Trophoblast cell (in vitro differentiated cells and primary cell): Measurements from ENCODE around the gene GALNT9.

Experiments used
- DNase-seq, 2 donors: peaks; one replicate each; pipeline ENCODE4 v3.0.0-alpha.2; 2016
- H2AFZ ChIP-seq: 2 replicates; pipeline ENCODE4 v1.6.1; 2013; ENCODE audit warnings: low read length, moderate library complexity, mild to moderate bottlenecking; ENCODE audit not compliant: insufficient read depth, poor library complexity
- H2AK5ac ChIP-seq: 2 replicates; pipeline ENCODE4 v1.6.1; 2013; ENCODE audit warnings: mild to moderate bottlenecking, low read length
- H2BK120ac ChIP-seq: 2 replicates; pipeline ENCODE4 v1.6.1; 2013; ENCODE audit warnings: low read length, mild to moderate bottlenecking, moderate library complexity; ENCODE audit not compliant: insufficient read depth, poor library complexity
- H2BK12ac ChIP-seq: 2 replicates; pipeline ENCODE4 v1.6.1; 2013; ENCODE audit warnings: mild to moderate bottlenecking, low read length, moderate library complexity
- H2BK5ac ChIP-seq: 2 replicates; pipeline ENCODE4 v1.6.1; 2013; ENCODE audit warnings: low read length, low read depth, moderate library complexity, mild to moderate bottlenecking; ENCODE audit not compliant: poor library complexity
- H3K14ac ChIP-seq: 2 replicates; pipeline ENCODE4 v1.6.1; 2013; ENCODE audit warnings: mild to moderate bottlenecking, low read length
- H3K18ac ChIP-seq: 2 replicates; pipeline ENCODE4 v1.6.1; 2013; ENCODE audit warnings: mild to moderate bottlenecking, low read length
- H3K23ac ChIP-seq: 2 replicates; pipeline ENCODE4 v1.6.1; 2013; ENCODE audit warnings: low read length
- H3K27ac ChIP-seq: 2 replicates; pipeline ENCODE4 v1.5.1; 2013; ENCODE audit warnings: low read depth, mild to moderate bottlenecking, inconsistent platforms, low read length, moderate library complexity
- H3K27me3 ChIP-seq: 2 replicates; pipeline ENCODE4 v1.6.1; 2013; ENCODE audit warnings: inconsistent platforms, mild to moderate bottlenecking, low read length, moderate library complexity; ENCODE audit not compliant: insufficient read depth
- H3K36me3 ChIP-seq, 2 experiments: 1 replicate in 1 of 2; 2 replicates in 1 of 2; pipeline ENCODE4 v1.6.1; 2013; ENCODE audit warnings: low read length in 2 of 2, mild to moderate bottlenecking in 2 of 2, moderate library complexity in 1 of 2; ENCODE audit not compliant: insufficient read depth in 2 of 2, control insufficient read depth in 1 of 2
- H3K4ac ChIP-seq: 2 replicates; pipeline ENCODE4 v1.6.1; 2013; ENCODE audit warnings: low read depth, mild to moderate bottlenecking, low read length, moderate library complexity
- H3K4me1 ChIP-seq, 2 experiments: 1 replicate in 1 of 2; 2 replicates in 1 of 2; pipeline ENCODE4 v1.6.1; 2013; ENCODE audit warnings: low read length in 2 of 2, mild to moderate bottlenecking in 2 of 2, moderate library complexity in 1 of 2; ENCODE audit not compliant: insufficient read depth in 2 of 2, control insufficient read depth in 1 of 2
- H3K4me2 ChIP-seq: 2 replicates; pipeline ENCODE4 v1.6.1; 2013; ENCODE audit warnings: inconsistent platforms, mild to moderate bottlenecking, low read length, moderate library complexity
- H3K4me3 ChIP-seq: 2 replicates; pipeline ENCODE4 v1.5.1; 2013; ENCODE audit warnings: mild to moderate bottlenecking, low read depth, low read length, inconsistent platforms
- H3K79me1 ChIP-seq: one replicate; pipeline ENCODE4 v1.6.1; 2013; ENCODE audit warnings: low read length
- H3K79me2 ChIP-seq: 2 replicates; pipeline ENCODE4 v1.6.1; 2013; ENCODE audit warnings: low read length, mild to moderate bottlenecking; ENCODE audit not compliant: control insufficient read depth, insufficient read depth, poor library complexity
- H3K9ac ChIP-seq: 2 replicates; pipeline ENCODE4 v1.6.1; 2013; ENCODE audit warnings: mild to moderate bottlenecking, low read length
- H3K9me3 ChIP-seq: 2 replicates; pipeline ENCODE4 v1.6.1; 2013; ENCODE audit warnings: low read depth, mild to moderate bottlenecking, control low read depth, inconsistent platforms, low read length; ENCODE audit not compliant: insufficient read depth
- H4K12ac ChIP-seq: 2 replicates; pipeline ENCODE4 v1.6.1; 2013; ENCODE audit warnings: low read depth, mild to moderate bottlenecking, low read length, moderate library complexity
- H4K8ac ChIP-seq: 2 replicates; pipeline ENCODE4 v1.6.1; 2013; ENCODE audit warnings: low read depth, mild to moderate bottlenecking, low read length, moderate library complexity
- H4K91ac ChIP-seq: one replicate; pipeline ENCODE4 v1.6.1; 2013; ENCODE audit warnings: low read depth, mild to moderate bottlenecking, low read length, moderate library complexity
- WGBS: extraction: QIAGEN DNeasy Blood & Tissue Kit; methylation state at CpG from one replicate; pipeline ENCODE4 v1.1.7; 2013; ENCODE audit warnings: missing lambda C conversion rate; ENCODE audit not compliant: insufficient read length, insufficient coverage; ENCODE audit errors: extremely low coverage; 5-methylcytosine and 5-hydroxymethylcytosine counted together

GALNT9 gene

DNA sequence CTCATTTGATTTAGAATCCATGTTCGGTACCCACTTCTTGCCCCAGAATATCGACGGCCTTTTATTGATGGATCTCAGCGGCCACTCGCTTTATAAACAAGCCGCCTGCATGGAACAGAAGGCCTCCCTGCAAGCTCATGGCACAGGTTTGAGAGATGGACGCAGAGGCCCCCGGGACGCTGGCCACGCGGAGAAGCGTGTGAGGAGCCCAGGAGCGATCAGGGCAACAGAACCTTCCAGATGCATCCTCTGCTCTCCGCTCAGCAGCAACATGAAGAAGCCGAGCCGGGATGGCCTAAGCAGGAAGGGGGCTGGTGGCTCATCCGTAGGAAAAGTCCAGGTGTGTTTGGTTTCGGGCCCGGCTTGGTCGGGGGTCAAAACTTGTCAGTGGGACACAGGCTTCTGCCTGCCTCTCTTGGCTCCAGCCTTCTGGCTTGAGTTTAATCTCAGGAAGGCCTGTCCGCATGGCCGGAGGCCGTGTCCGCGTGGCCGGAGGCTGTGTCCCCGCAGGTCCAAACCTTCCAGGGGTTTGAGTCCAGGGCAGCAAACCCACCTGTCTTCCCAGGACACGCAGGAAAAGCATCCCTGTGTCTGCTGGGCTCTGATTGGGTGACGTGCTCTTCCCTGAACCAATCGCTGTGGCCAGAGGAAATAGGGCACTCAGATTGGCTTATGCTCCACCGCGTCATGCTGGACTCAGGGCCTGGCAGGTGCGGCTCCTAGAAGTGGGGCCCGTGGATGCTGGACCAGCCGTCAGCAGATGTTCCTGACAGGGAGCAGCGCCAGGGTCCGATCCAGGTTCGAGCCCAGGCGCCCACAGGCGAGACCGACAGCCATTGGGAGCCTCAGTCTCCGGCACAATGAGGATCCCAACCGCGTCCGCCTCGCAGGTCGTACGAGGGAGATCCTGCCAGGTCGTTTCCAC lies 65.0 kb downstream of the GALNT9 start:
- H2BK120ac ChIP-seq = no peak overlapping the region
- no peak overlapping the region for H3K23ac ChIP-seq
- no peaks in the 10 kb centered on the region for H3K79me2 ChIP-seq
- DNase-seq = no peak
- no peak overlapping the region for H2AFZ ChIP-seq
- no peak overlapping the region for H3K27ac ChIP-seq
- no peaks in the 10 kb centered on the region for H3K27me3 ChIP-seq
- no peak overlapping the region for H2AK5ac ChIP-seq
- no peak overlapping the region for H4K12ac ChIP-seq
- no peak overlapping the region for H4K91ac ChIP-seq
- no peak overlapping the region for H3K14ac ChIP-seq
- H4K8ac ChIP-seq = no peak overlapping the region
- H3K4me1 ChIP-seq = no peaks in the 10 kb centered on the region
- H2BK12ac ChIP-seq = no peak overlapping the region
- no peak overlapping the region for H3K4me2 ChIP-seq
- H3K9ac ChIP-seq = no peak overlapping the region
- H3K9me3 ChIP-seq = peaks cover 6% of the 10 kb centered on the region
- no peak overlapping the region for H2BK5ac ChIP-seq
- H3K36me3 ChIP-seq = no peaks in the 10 kb centered on the region
- no CpG with 5 or more reads among the region's 49 CpGs for WGBS
- no peak overlapping the region for H3K4me3 ChIP-seq
- no peaks in the 10 kb centered on the region for H3K79me1 ChIP-seq
- H3K18ac ChIP-seq = no peak overlapping the region
- H3K4ac ChIP-seq = no peak overlapping the region

DNA sequence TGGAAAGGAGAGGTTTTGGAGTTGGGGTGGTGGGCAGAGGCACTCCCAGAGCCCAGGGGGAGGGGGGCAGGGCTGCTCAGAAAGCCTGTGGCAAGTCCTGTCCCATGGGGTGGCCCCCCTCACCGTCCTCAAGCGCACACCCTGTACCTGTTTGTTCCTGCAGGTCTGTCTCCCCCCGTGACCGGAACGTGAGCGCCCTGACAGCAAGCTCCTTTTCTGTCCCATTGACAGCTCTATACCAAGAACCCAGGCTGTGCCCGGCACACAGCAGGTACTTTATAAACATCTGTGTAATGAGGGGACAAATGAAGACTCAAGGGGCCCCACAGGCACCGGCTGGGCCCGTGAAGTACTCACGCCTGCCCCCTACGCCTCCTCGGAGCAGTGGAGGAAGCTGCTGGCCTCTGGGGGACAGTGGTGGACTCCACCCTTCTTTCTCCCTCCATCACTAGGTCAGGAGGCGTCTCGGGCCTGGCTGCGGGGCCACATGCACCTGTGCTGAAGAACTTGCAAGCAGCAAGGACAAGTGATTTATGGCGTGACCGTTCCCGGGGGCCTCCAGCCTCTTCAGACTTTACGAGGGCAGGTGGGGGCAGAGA lies 65.8 kb downstream of the GALNT9 start:
- Histone ChIP-seq H4K91ac (no peak overlapping the region), H4K12ac (no peak overlapping the region), H3K79me2 (no peaks in the 10 kb centered on the region)

GRCh38 chr12:132263061-132263360 lies 66.4 kb downstream of the GALNT9 start:
- no peak overlapping the region for H2BK5ac ChIP-seq
- H2AK5ac ChIP-seq = no peak overlapping the region
- H3K4me1 ChIP-seq = no peaks in the 10 kb centered on the region
- peak in 1 of 2 donors; percentile 15 for DNase-seq
- no peak overlapping the region for H3K4ac ChIP-seq
- no peaks in the 10 kb centered on the region for H3K79me1 ChIP-seq
- H2AFZ ChIP-seq = no peak overlapping the region
- H4K91ac ChIP-seq = no peak overlapping the region
- peaks cover 8% of the 10 kb centered on the region for H3K9me3 ChIP-seq
- no peaks in the 10 kb centered on the region for H3K36me3 ChIP-seq
- no peaks in the 10 kb centered on the region for H3K79me2 ChIP-seq
- no peak overlapping the region for H4K12ac ChIP-seq
- H2BK120ac ChIP-seq = no peak overlapping the region
- H3K4me3 ChIP-seq = no peak overlapping the region
- no peak overlapping the region for H3K27ac ChIP-seq
- no peak overlapping the region for H3K9ac ChIP-seq
- WGBS = no CpG with 5 or more reads among the region's 8 CpGs
- H3K14ac ChIP-seq = no peak overlapping the region
- no peak overlapping the region for H4K8ac ChIP-seq
- no peak overlapping the region for H3K4me2 ChIP-seq
- H3K23ac ChIP-seq = no peak overlapping the region
- no peak overlapping the region for H3K18ac ChIP-seq
- no peak overlapping the region for H2BK12ac ChIP-seq
- H3K27me3 ChIP-seq = no peaks in the 10 kb centered on the region

More for the DNA sequence above, 65.8 kb downstream of the GALNT9 start:
- H3K36me3 ChIP-seq = no peaks in the 10 kb centered on the region
- H3K4me1 ChIP-seq = no peaks in the 10 kb centered on the region
- H3K4me3 ChIP-seq = no peak overlapping the region
- H2BK12ac ChIP-seq = no peak overlapping the region
- no CpG with 5 or more reads among the region's 19 CpGs for WGBS
- H2AK5ac ChIP-seq = no peak overlapping the region
- H2AFZ ChIP-seq = no peak overlapping the region
- H3K9ac ChIP-seq = no peak overlapping the region
- no peak overlapping the region for H3K23ac ChIP-seq
- no peak for DNase-seq
- H3K27me3 ChIP-seq = no peaks in the 10 kb centered on the region
- H3K79me1 ChIP-seq = no peaks in the 10 kb centered on the region
- no peak overlapping the region for H3K14ac ChIP-seq
- H2BK120ac ChIP-seq = no peak overlapping the region
- H3K27ac ChIP-seq = no peak overlapping the region
- H3K4ac ChIP-seq = no peak overlapping the region
- no peak overlapping the region for H3K18ac ChIP-seq
- no peak overlapping the region for H4K8ac ChIP-seq
- no peak overlapping the region for H3K4me2 ChIP-seq
- no peak overlapping the region for H2BK5ac ChIP-seq
- H3K9me3 ChIP-seq = peaks cover 7% of the 10 kb centered on the region

DNA sequence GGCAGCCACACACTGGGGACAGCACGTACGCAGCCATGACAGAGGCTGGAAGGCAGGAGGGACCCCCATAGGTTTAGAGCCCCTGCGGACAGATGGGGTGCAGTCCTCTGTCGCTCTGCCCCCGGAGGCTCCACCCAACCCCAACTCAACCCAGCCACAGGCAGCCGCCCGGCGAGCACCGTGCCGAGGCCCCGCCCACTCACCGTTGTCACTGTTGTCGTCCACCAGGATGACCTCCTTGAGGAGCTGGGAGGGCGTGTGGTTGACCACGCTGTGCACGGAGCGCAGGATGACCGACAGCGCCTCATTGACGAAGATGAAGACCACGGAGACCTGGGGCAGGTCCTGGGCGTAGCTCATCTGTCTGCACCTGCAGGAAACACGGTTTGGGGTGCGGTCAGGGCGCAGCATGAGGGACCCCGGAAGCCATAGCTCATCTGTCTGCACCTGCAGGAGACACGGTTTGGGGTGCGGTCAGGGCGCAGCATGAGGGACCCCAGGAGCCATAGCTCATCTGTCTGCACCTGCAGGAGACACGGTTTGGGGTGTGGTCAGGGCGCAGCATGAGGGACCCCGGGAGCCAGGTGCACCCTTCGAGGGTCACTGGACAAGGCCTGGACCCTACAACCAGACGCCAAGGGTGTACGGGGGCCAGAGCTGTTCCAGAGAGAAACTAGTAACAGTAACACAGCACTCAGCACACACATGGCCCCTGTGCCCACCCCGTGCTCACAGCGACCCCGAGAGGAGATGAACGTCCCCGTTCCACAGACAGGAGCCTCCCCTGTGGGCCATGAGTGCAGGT lies 66.9 kb downstream of the GALNT9 start:
- no peak overlapping the region for H4K8ac ChIP-seq
- no peak for DNase-seq
- no peak overlapping the region for H3K9ac ChIP-seq
- H3K23ac ChIP-seq = no peak overlapping the region
- H3K9me3 ChIP-seq = peaks cover 4% of the 10 kb centered on the region
- H3K14ac ChIP-seq = no peak overlapping the region
- no peak overlapping the region for H3K18ac ChIP-seq
- H2BK5ac ChIP-seq = no peak overlapping the region
- H3K4me3 ChIP-seq = no peak overlapping the region
- no peak overlapping the region for H3K27ac ChIP-seq
- no CpG with 5 or more reads among the region's 40 CpGs for WGBS
- no peak overlapping the region for H3K4ac ChIP-seq
- no peak overlapping the region for H2BK12ac ChIP-seq
- no peak overlapping the region for H2BK120ac ChIP-seq
- no peaks in the 10 kb centered on the region for H3K4me1 ChIP-seq
- no peaks in the 10 kb centered on the region for H3K79me2 ChIP-seq
- no peak overlapping the region for H3K4me2 ChIP-seq
- H2AK5ac ChIP-seq = no peak overlapping the region
- no peaks in the 10 kb centered on the region for H3K36me3 ChIP-seq
- no peak overlapping the region for H2AFZ ChIP-seq
- no peak overlapping the region for H4K91ac ChIP-seq
- H3K79me1 ChIP-seq = no peaks in the 10 kb centered on the region
- H4K12ac ChIP-seq = no peak overlapping the region
- no peaks in the 10 kb centered on the region for H3K27me3 ChIP-seq
